ENCODE measurements around the gene FAM236C. TPM values are rescaled to one million over a fixed set of nuclear protein-coding genes. Genes with fewer than 3 reads are reported as not detected.

Gene FAM236C
- total RNA-seq, 2 experiments from 2014 or later = not detected

Other genes with a start within 250 kb of the FAM236C start
- under 1 TPM; 0.21 to 0.44 TPM for gene PHKA1, start 198.3 kb upstream of the FAM236C start, total RNA-seq
- gene DMRTC1B, start 135.7 kb upstream of the FAM236C start, total RNA-seq = under 1 TPM in 1 of 2 experiments, not detected in 1; 0.18 TPM
- gene FAM236B, start 130.0 kb upstream of the FAM236C start, total RNA-seq = not detected
- gene FAM236D, start 104.4 kb upstream of the FAM236C start, total RNA-seq = not detected
- gene FAM236A, start 25.6 kb downstream of the FAM236C start, total RNA-seq = not detected
- gene DMRTC1, start 31.2 kb downstream of the FAM236C start, total RNA-seq = under 1 TPM in 1 of 2 experiments, not detected in 1; 0.18 TPM
- gene PABPC1L2B, start 90.3 kb downstream of the FAM236C start, total RNA-seq = not detected
- gene PABPC1L2A, start 166.9 kb downstream of the FAM236C start, total RNA-seq = not detected